Activated T-cell treated with anti-CD3 and anti-CD28 coated beads for 4 hours (primary cell): ENCODE results near the gene PRKAG2.
A peak's percentile ranks its signal among the peaks of the same experiment; 100 is the strongest.

Experiments used
- DNase-seq: peaks from one replicate; pipeline ENCODE4 v3.0.0-alpha.2; 2020

Gene PRKAG2

GRCh38 chr7:151518947-151519764 lies 357.8 kb downstream of the PRKAG2 start:
- DNase-seq: peak; percentile 42

GRCh38 chr7:151518105-151518946 lies 358.6 kb downstream of the PRKAG2 start:
- peak; percentile 49 for DNase-seq

- DNase-seq: no peak
Measured at GRCh38 chr7:151517601-151518104, 359.3 kb downstream of the PRKAG2 start.

DNA sequence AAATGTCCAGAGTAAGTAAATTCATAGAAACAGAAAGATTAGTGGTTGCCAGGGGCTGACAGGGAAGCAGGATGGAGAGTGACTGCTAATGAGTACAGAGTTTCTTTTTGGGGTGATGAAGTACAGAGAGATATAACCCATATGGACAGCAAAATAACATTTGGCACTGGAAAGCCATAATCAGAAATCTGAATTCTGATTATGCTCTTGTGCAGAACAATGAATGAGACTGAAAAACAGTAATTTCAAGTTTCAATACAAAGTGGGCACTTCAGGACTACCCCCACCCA lies 361.7 kb downstream of the PRKAG2 start:
- no peak for DNase-seq

GRCh38 chr7:151514461-151515275 lies 362.2 kb downstream of the PRKAG2 start:
- DNase-seq: no peak

- no peak for DNase-seq
Measured at GRCh38 chr7:151513133-151513532, 363.8 kb downstream of the PRKAG2 start.

DNA sequence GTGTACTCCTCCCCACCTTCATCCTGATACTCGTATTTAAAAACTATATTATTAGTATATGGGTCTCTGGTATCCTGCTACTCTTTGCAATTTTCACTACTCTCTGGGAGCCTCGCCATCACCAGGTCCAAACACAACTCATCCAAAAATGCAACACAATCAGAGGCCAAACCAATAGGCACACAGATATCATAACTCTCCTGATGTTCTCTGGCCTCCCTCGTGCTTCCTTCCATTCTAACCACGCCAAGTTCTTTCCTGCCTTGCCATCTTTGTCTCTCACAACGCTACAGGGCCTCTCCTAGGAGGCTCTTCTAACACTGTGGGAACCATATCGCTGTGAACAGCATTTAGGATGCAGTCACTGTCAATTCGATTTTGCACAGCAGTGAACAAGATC lies 364.6 kb downstream of the PRKAG2 start:
- no peak for DNase-seq

DNA sequence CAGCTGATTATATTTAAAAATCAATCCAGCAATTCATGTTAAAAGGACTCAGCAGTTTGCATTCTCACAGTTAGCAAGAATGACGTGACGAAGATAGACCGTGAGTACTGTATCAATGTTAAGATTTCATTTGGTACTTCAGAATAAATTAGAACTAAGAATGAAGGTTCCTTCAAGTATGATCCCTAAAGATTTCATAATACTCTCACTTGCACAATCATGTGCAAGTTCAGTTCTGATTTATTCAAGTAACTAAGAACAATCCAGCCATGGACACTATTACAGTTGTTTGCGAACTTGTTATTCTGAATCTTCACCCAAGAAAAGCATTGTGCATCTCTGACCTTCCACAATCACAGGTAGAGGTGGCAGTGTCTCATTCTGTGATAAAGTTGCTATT lies 365.0 kb downstream of the PRKAG2 start:
- no peak for DNase-seq

DNA sequence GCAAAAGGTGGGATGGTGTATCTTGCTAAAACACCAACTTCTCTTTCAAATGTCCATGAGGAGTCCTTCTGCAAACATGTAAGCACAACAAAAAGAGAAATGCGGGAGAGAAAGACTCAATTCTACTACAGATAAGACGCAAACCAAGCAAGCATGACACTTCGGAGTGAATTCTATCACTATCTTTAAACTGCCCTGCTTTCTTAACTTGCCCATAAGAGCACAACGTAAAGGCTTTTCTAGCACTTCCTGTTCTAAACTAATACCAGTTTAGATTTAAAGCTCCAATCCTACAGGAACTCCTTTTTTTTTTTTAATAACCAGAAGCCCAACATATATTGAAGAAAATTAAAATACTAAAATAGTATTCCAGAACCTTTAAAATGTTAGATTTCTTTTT lies 365.6 kb downstream of the PRKAG2 start:
- no peak for DNase-seq

GRCh38 chr7:151509670-151510333 lies 367.1 kb downstream of the PRKAG2 start:
- DNase-seq: no peak

DNA sequence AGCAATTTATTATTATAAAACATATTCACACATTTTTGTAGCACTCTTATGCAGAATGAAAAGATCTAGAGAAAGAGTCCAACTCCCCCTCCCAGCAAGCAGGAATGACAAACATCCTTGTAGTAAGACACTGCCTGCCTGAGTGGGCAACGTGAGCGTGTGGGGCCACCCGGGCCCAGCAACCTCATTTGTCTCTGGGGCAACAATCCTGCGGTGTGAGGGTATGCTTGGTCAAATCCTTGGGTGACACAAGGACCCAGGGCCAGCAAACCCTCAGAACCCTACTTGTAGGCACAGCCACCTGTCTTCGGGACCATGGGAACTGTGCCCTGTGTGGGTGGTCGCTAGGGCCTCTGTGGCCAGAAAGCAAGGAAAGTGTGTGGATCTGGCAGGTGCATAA lies 367.9 kb downstream of the PRKAG2 start:
- DNase-seq: no peak

- DNase-seq: no peak
Measured at GRCh38 chr7:151507806-151508205, 369.1 kb downstream of the PRKAG2 start.

GRCh38 chr7:151506901-151507382 lies 370.0 kb downstream of the PRKAG2 start:
- no peak for DNase-seq
